ENCODE data around the gene RAET1L.

DNA sequence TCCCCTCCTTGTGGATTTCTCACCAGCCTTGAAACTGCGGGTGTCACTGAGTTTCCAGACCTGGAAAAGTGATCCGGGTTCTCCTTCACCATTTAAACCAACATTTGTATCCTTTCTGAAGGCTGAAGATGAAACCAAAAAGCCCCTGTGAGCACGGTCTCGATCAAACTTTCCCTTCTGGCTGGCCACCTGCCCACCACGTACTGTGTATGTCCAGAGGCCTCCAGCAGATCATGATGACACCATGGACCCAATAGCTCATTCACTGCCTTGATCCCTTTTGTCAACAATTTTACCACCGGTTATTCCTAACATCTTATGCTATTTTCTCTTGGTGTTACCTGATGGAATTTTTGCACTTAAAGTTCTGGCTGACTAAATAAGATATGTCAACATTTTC lies 46.0 kb downstream of the RAET1L start:
- no peak for TF ChIP-seq GATA2 (IDR thresholded peaks at IDR 0.05; ENCODE audit: low read depth, low read length)
- TF ChIP-seq GATA3 (IDR thresholded peaks at IDR 0.05; ENCODE audit: low read depth, low read length): no peak
